GM23248 (cell line): ENCODE results near the gene INPP4A. TPM values are rescaled to one million over a fixed set of nuclear protein-coding genes. Genes with fewer than 3 reads are reported as not detected.

Experiments used
- DNase-seq: peaks from one replicate; pipeline ENCODE4 v3.0.0-alpha.2; 2015
- H2AFZ ChIP-seq: fragments of 200-600 bp; sonication (generic); 2 replicates; pipeline ENCODE4 v1.6.1; 2016; ENCODE audit warnings: antibody characterized with exemption
- H3F3A ChIP-seq: fragments of 200-600 bp; sonication (generic); 2 replicates; pipeline ENCODE4 v1.6.1; 2016; ENCODE audit warnings: mild to moderate bottlenecking, antibody characterized with exemption, mixed run types; ENCODE audit not compliant: insufficient read depth
- H3K27ac ChIP-seq: fragments of 200-600 bp; sonication (generic); 2 replicates; pipeline ENCODE4 v1.5.1; 2016; ENCODE audit warnings: mild to moderate bottlenecking
- H3K27me3 ChIP-seq: fragments of 200-600 bp; sonication (generic); replicated peaks from 2 replicates; pipeline ENCODE4 v1.6.1; 2016; ENCODE audit warnings: mild to moderate bottlenecking; ENCODE audit not compliant: insufficient read depth
- H3K36me3 ChIP-seq: fragments of 200-600 bp; sonication (generic); 2 replicates; pipeline ENCODE4 v1.6.1; 2016; ENCODE audit warnings: low read depth, mild to moderate bottlenecking
- H3K4me1 ChIP-seq: fragments of 200-600 bp; sonication (generic); 2 replicates; pipeline ENCODE4 v1.6.1; 2016; ENCODE audit warnings: mild to moderate bottlenecking; ENCODE audit not compliant: insufficient read depth
- H3K4me2 ChIP-seq: fragments of 200-600 bp; sonication (generic); one replicate; pipeline ENCODE4 v1.6.1; 2016; ENCODE audit warnings: mild to moderate bottlenecking; ENCODE audit not compliant: unreplicated experiment
- H3K4me3 ChIP-seq: fragments of 200-600 bp; sonication (generic); 2 replicates; pipeline ENCODE4 v1.5.1; 2016; ENCODE audit warnings: mild to moderate bottlenecking
- H3K79me2 ChIP-seq: fragments of 200-600 bp; sonication (generic); 2 replicates; pipeline ENCODE4 v1.6.1; 2016; ENCODE audit warnings: mild to moderate bottlenecking; ENCODE audit not compliant: insufficient read depth
- H3K9ac ChIP-seq: fragments of 200-600 bp; sonication (generic); 2 replicates; pipeline ENCODE4 v1.6.1; 2016; ENCODE audit warnings: mild to moderate bottlenecking
- H3K9me2 ChIP-seq: fragments of 200-600 bp; sonication (generic); 2 replicates; pipeline ENCODE4 v1.6.1; 2016; ENCODE audit warnings: mixed run types, mild to moderate bottlenecking, moderate library complexity; ENCODE audit not compliant: insufficient read depth
- H3K9me3 ChIP-seq: fragments of 200-600 bp; sonication (generic); one replicate; pipeline ENCODE4 v1.6.1; 2017; ENCODE audit warnings: low read depth
- H4K20me1 ChIP-seq: fragments of 200-600 bp; sonication (generic); 2 replicates; pipeline ENCODE4 v1.6.0; 2016; ENCODE audit not compliant: insufficient read depth
- EZH2 ChIP-seq: fragments of 200-600 bp; sonication (generic); IDR thresholded peaks from 2 replicates; pipeline ENCODE4 v1.6.1; 2018; ENCODE audit warnings: antibody characterized with exemption, mild to moderate bottlenecking; ENCODE audit not compliant: insufficient read depth, poor library complexity, severe bottlenecking
- EZH2phosphoT487 ChIP-seq: fragments of 200-600 bp; sonication (generic); IDR thresholded peaks from 2 replicates; pipeline ENCODE4 v1.6.1; 2018; ENCODE audit warnings: antibody characterized with exemption, moderate library complexity, mild to moderate bottlenecking, low read depth; ENCODE audit not compliant: insufficient read depth
- WGBS, 2 experiments: methylation state at CpG; one replicate each; pipeline ENCODE4 v1.1.6; 2015 to 2017; ENCODE audit warnings: low lambda C conversion rate in 2 of 2, low coverage in 1 of 2; ENCODE audit errors: missing lambda C conversion rate in 2 of 2; 5-methylcytosine and 5-hydroxymethylcytosine counted together
- in situ Hi-C: fragments of 300-500 bp; cut with MboI; formaldehyde crosslinking; loops from 2 replicates; pipeline ENCODE4 v1.15.0; 2020
- polyA plus RNA-seq: library from polyadenylated mRNA; unstranded; fragments of >200 nt; fragmentation: Nextera tagmentation; extraction: Ambion mirVana; gene quantifications from 2 replicates; pipeline ENCODE4 v1.2.1, GENCODE V29; 2016
- total RNA-seq: library from RNA; depleted of rRNA; stranded (reverse); fragments of >200 nt; shearing (Covaris generic); gene quantifications from 2 replicates; pipeline ENCODE4 v1.2.3, GENCODE V29; 2014

Gene INPP4A
- total and polyA plus RNA-seq, 2 experiments from 2014 or later, result 9.5 to 16.0 TPM

DNA sequence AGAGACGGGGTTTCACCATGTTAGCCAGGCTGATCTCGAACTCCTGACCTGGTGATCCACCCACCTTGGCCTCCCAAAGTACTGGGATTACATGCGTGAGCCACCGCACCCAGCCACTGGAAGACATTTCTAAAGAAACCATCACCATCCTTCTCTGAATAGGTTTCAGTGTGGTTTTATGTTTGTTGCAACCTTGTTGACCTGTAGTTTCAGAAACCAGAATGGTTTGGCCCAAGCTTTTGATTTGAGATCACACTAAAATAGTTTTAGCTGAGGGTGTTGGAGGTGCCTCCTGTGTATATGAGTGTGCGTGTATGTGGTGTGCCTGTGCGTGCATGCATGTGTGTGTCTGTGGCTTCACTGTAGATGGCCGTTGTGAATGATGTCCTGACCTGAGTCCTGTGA is 26.2 kb downstream of the INPP4A start:
- Histone ChIP-seq H3K36me3 (no peaks in the 10 kb centered on the region), H3K79me2 (peaks cover 44% of the 10 kb centered on the region), H3K9me3 (no peaks in the 10 kb centered on the region), H3K27ac (no peak overlapping the region), H3K4me3 (no peak overlapping the region), H2AFZ (no peak overlapping the region), H3K4me2 (no peak overlapping the region), H3F3A (no peaks in the 10 kb centered on the region), H3K9ac (no peak overlapping the region), H3K27me3 (no peaks in the 10 kb centered on the region), H3K9me2 (no peaks in the 10 kb centered on the region), H3K4me1 (peaks cover 11% of the 10 kb centered on the region), H4K20me1 (no peaks in the 10 kb centered on the region; the same call in 1 of the 2 replicates)
- in situ Hi-C loops, result no loop called here
- DNase-seq, result no peak
- no peak for TF ChIP-seq EZH2phosphoT487
- no peak for TF ChIP-seq EZH2
- WGBS, 2 experiments, result 91 to 92% methylated on average over 7 of the region's 7 CpGs

DNA sequence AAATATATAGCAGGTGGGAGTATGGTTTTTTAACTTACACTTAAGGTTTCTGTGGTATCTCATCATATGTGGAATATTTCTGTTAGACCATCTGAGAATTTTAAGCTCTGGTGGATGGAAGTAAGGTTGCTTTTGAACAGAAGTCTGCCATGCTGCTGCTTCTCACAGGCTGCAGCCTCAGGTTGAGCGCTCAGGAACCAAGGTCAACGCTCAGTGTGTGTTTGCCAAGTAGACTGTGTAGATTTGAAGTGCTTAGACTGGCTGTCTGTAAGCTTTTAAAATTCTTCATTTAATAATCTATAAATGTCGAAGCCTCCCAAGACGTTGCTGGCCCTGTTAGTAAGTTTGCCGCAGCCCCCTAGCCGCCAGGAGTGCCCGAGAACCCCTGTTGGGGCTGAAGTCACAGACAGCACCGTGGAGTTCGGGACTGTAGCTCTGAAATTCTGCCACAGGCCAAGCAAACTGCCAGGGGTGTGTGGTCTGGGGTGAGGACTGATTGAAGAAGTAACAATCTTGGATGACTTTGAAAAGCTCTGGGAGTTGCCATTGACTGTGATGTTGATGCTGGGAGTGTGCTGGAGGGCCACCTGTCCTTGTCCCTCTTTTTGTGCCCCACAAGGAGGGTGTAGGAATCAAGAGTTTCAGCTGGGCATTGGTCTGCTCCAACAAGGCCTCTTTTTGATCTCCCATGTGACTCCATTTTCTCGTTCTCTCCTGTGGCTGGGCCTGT is 26.9 kb downstream of the INPP4A start:
- Histone ChIP-seq H3K9me3 (no peaks in the 10 kb centered on the region), H3K79me2 (peaks cover 46% of the 10 kb centered on the region), H3K27ac (no peak overlapping the region), H3F3A (no peaks in the 10 kb centered on the region), H3K9ac (no peak overlapping the region), H3K27me3 (no peaks in the 10 kb centered on the region), H3K36me3 (no peaks in the 10 kb centered on the region), H3K9me2 (no peaks in the 10 kb centered on the region), H4K20me1 (no peaks in the 10 kb centered on the region; the same call in 1 of the 2 replicates), H2AFZ (no peak overlapping the region), H3K4me2 (no peak overlapping the region), H3K4me1 (peaks cover 9% of the 10 kb centered on the region), H3K4me3 (no peak overlapping the region)
- in situ Hi-C loops, result no loop called here
- no peak for DNase-seq
- 95 to 96% methylated on average over 10 of the region's 10 CpGs for WGBS, 2 experiments
- TF ChIP-seq EZH2 (no peak), EZH2phosphoT487 (no peak)

DNA sequence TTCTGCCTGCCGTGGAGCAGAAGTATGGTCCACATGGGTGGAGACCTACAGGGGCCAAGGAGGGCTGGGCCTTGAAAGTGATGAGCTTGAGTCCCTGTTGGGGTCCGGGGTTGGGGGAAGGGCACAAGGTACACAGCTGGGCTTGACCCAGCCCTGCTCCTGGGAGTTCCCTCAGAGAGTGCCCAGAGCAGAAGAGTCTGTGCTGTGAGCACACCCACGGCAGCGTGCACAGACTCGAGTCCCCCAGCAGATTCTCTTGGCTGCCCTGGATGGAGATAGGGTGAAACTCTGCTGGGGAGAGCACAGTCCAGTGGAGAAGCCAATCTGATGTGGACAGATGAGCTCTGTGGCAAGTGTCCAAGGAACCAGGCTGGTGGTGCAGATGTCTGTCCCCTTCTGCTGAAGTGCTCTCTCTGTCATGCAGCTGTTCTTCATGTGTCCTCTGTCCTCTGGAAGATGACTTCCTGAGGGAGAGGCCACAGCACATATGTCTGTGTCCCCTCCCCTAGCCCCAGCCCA is 27.5 kb downstream of the INPP4A start:
- Histone ChIP-seq H3K4me1 (peaks cover 9% of the 10 kb centered on the region), H3K9ac (no peak overlapping the region), H3K4me2 (no peak overlapping the region), H3K79me2 (peaks cover 40% of the 10 kb centered on the region), H3K9me2 (no peaks in the 10 kb centered on the region), H4K20me1 (no peaks in the 10 kb centered on the region; the same call in 1 of the 2 replicates), H2AFZ (no peak overlapping the region), H3F3A (no peaks in the 10 kb centered on the region), H3K36me3 (no peaks in the 10 kb centered on the region), H3K27ac (no peak overlapping the region), H3K9me3 (no peaks in the 10 kb centered on the region), H3K4me3 (no peak overlapping the region), H3K27me3 (no peaks in the 10 kb centered on the region)
- WGBS, 2 experiments, result 57 to 58% methylated on average over 5 of the region's 5 CpGs
- no peak for DNase-seq
- TF ChIP-seq EZH2phosphoT487 (no peak), EZH2 (no peak)
- in situ Hi-C loops, result no loop called here

- no peaks in the 10 kb centered on the region for H3K27me3 ChIP-seq
- H3K79me2 ChIP-seq, result peaks cover 35% of the 10 kb centered on the region
- no peak overlapping the region for H3K9ac ChIP-seq
- H3K4me2 ChIP-seq, result no peak overlapping the region
- no peaks in the 10 kb centered on the region for H3K9me3 ChIP-seq
- TF ChIP-seq EZH2 (no peak), EZH2phosphoT487 (no peak)
- H3K4me1 ChIP-seq, result peaks cover 9% of the 10 kb centered on the region
- H3K36me3 ChIP-seq, result no peaks in the 10 kb centered on the region
- H3K9me2 ChIP-seq, result no peaks in the 10 kb centered on the region
- H3F3A ChIP-seq, result no peaks in the 10 kb centered on the region
- DNase-seq, result no peak
- no peak overlapping the region for H2AFZ ChIP-seq
- no peaks in the 10 kb centered on the region; the same call in 1 of the 2 replicates for H4K20me1 ChIP-seq
- WGBS, 2 experiments, result 90 to 91% methylated on average over 5 to 9 of the region's 9 CpGs
- H3K27ac ChIP-seq, result no peak overlapping the region
- no peak overlapping the region for H3K4me3 ChIP-seq
- in situ Hi-C loops, result no loop called here
Observed at GRCh38 chr2:98472961-98473746, 28.5 kb downstream of the INPP4A start.
